IMR-90 (cell line): ENCODE results near the gene PPIL6. TPM values are rescaled to one million over a fixed set of nuclear protein-coding genes. Genes with fewer than 3 reads are reported as not detected.

Experiments
- ATAC-seq: fragments of 200-7000 bp; cut with Tn5 transposase; 2 replicates; pipeline ENCODE4 v1.9.1; 2020; ENCODE audit warnings: low read depth, mild to moderate bottlenecking, moderate library complexity
- BruUV-seq: library from RNA; stranded (reverse); fragments of 400-500 nt; replicated peaks from 2 replicates; lab custom pipeline; 2021; lab: Mats Ljungman, UMichigan
- CTCF ChIA-PET: fragments of 300-600 bp; formaldehyde crosslinking; extraction: SDS; loops from one replicate; lab custom pipeline; 2021; ENCODE audit warnings: antibody characterized with exemption; lab: Yijun Ruan, JAX
- POLR2A ChIA-PET: fragments of 300-600 bp; sonication (Branson Sonifier 250); formaldehyde crosslinking; loops from one replicate; lab custom pipeline; 2022; ENCODE audit warnings: antibody characterized with exemption; ENCODE audit not compliant: unreplicated experiment; lab: Charles Lee
- DNase-seq: peaks from one replicate; pipeline ENCODE4 v3.0.0; 2013
- H2AFZ ChIP-seq: replicated peaks from 2 replicates; pipeline ENCODE3; 2013; ENCODE audit warnings: low read length, mild to moderate bottlenecking; ENCODE audit not compliant: poor library complexity
- H2AK5ac ChIP-seq: 2 replicates; pipeline ENCODE4 v1.6.1; 2013; ENCODE audit warnings: low read depth, low read length, inconsistent platforms
- H2AK9ac ChIP-seq: replicated peaks from 2 replicates; pipeline ENCODE3; 2013; ENCODE audit warnings: mild to moderate bottlenecking, low read depth, low read length, moderate library complexity; ENCODE audit not compliant: poor library complexity
- H2BK120ac ChIP-seq: 2 replicates; pipeline ENCODE4 v1.6.1; 2013; ENCODE audit warnings: low read depth, low read length, inconsistent platforms
- H2BK15ac ChIP-seq: 3 replicates; pipeline ENCODE4 v1.6.1; 2013; ENCODE audit warnings: low read depth, low read length, inconsistent platforms
- H2BK20ac ChIP-seq: 2 replicates; pipeline ENCODE4 v1.6.1; 2013; ENCODE audit warnings: low read depth, mild to moderate bottlenecking, inconsistent platforms, low read length, moderate library complexity
- H2BK5ac ChIP-seq: 2 replicates; pipeline ENCODE4 v1.6.1; 2013; ENCODE audit warnings: mild to moderate bottlenecking, low read depth, low read length, inconsistent platforms; ENCODE audit not compliant: poor library complexity, severe bottlenecking
- H3K14ac ChIP-seq: replicated peaks from 2 replicates; pipeline ENCODE4 v1.6.1; 2013; ENCODE audit warnings: low read depth, low read length, inconsistent platforms
- H3K18ac ChIP-seq: 2 replicates; pipeline ENCODE4 v1.6.1; 2013; ENCODE audit warnings: low read depth, low read length, control low read depth
- H3K23ac ChIP-seq: 2 replicates; pipeline ENCODE4 v1.6.1; 2013; ENCODE audit warnings: low read depth, low read length, inconsistent platforms
- H3K27ac ChIP-seq: 2 replicates; pipeline ENCODE4 v1.5.1; 2013; ENCODE audit warnings: mild to moderate bottlenecking, control low read depth, low read length; ENCODE audit not compliant: insufficient read depth
- H3K27me3 ChIP-seq: 2 replicates; pipeline ENCODE4 v1.6.1; 2013; ENCODE audit warnings: low read length; ENCODE audit not compliant: control insufficient read depth, insufficient read depth
- H3K36me3 ChIP-seq: 2 replicates; pipeline ENCODE4 v1.6.1; 2013; ENCODE audit warnings: low read length, mixed read lengths; ENCODE audit not compliant: control insufficient read depth, insufficient read depth
- H3K4ac ChIP-seq: 2 replicates; pipeline ENCODE4 v1.6.1; 2013; ENCODE audit warnings: low read depth, low read length, inconsistent platforms
- H3K4me1 ChIP-seq: 2 replicates; pipeline ENCODE4 v1.6.1; 2013; ENCODE audit warnings: low read length, mixed read lengths; ENCODE audit not compliant: control insufficient read depth, insufficient read depth
- H3K4me2 ChIP-seq: 2 replicates; pipeline ENCODE4 v1.6.1; 2013; ENCODE audit warnings: low read depth, mild to moderate bottlenecking, control low read depth, low read length, moderate library complexity
- H3K4me3 ChIP-seq: 2 replicates; pipeline ENCODE4 v1.5.1; 2013; ENCODE audit warnings: low read depth, mild to moderate bottlenecking, control low read depth, low read length, moderate library complexity; ENCODE audit not compliant: insufficient read depth
- H3K56ac ChIP-seq: 2 replicates; pipeline ENCODE4 v1.6.1; 2013; ENCODE audit warnings: low read length, inconsistent platforms; ENCODE audit not compliant: insufficient read depth; ENCODE audit errors: extremely low read depth
- H3K79me1 ChIP-seq, 2 experiments: 2 replicates each; pipeline ENCODE4 v1.6.1; 2013; ENCODE audit warnings: low read length in 2 of 2, inconsistent platforms in 1 of 2, low read depth in 1 of 2
- H3K9ac ChIP-seq: 2 replicates; pipeline ENCODE4 v1.6.1; 2013; ENCODE audit warnings: low read depth, low read length, control low read depth
- H3K9me1 ChIP-seq: 2 replicates; pipeline ENCODE4 v1.6.1; 2013; ENCODE audit warnings: low read length, inconsistent platforms; ENCODE audit not compliant: insufficient read depth
- H3K9me3 ChIP-seq: 2 replicates; pipeline ENCODE4 v1.6.1; 2013; ENCODE audit warnings: low read length; ENCODE audit not compliant: control insufficient read depth, insufficient read depth
- H4K20me1 ChIP-seq: 2 replicates; pipeline ENCODE4 v1.6.1; 2013; ENCODE audit warnings: low read length, inconsistent platforms; ENCODE audit not compliant: insufficient read depth
- H4K5ac ChIP-seq: 2 replicates; pipeline ENCODE4 v1.6.1; 2013; ENCODE audit warnings: mild to moderate bottlenecking, low read depth, low read length, control low read depth
- H4K8ac ChIP-seq, 2 experiments: 2 replicates each; pipeline ENCODE4 v1.6.1; 2013; ENCODE audit warnings: low read depth in 2 of 2, low read length in 2 of 2, control low read depth in 1 of 2, inconsistent platforms in 1 of 2
- H4K91ac ChIP-seq: 2 replicates; pipeline ENCODE4 v1.6.1; 2013; ENCODE audit warnings: low read depth, low read length, inconsistent platforms; ENCODE audit not compliant: insufficient read depth
- FOS ChIP-seq: fragments of 150-350 bp; IDR thresholded peaks from 2 replicates; pipeline ENCODE4 v1.6.1; 2016; ENCODE audit warnings: low read depth, low read length
- MAZ ChIP-seq: IDR thresholded peaks from 2 replicates; pipeline ENCODE4 v1.6.1; 2012; ENCODE audit warnings: low read depth, mild to moderate bottlenecking, low read length, improper control_type of control experiment, moderate library complexity, borderline replicate concordance
- RAD21 ChIP-seq: IDR thresholded peaks from 2 replicates; pipeline ENCODE4 v1.6.1; 2012; ENCODE audit warnings: low read length, improper control_type of control experiment
- SMC3 ChIP-seq: fragments of 150-350 bp; IDR thresholded peaks from 2 replicates; pipeline ENCODE4 v1.6.1; 2016; ENCODE audit warnings: low read depth, mild to moderate bottlenecking, antibody characterized with exemption, low read length, moderate library complexity
- WGBS, 2 experiments: methylation state at CpG; one replicate each; pipeline versions ENCODE4 v1.1.5 to v1.1.7; 2013; ENCODE audit warnings: missing lambda C conversion rate in 2 of 2; ENCODE audit not compliant: insufficient read length in 1 of 2; ENCODE audit errors: extremely low coverage in 2 of 2; 5-methylcytosine and 5-hydroxymethylcytosine counted together
- dilution Hi-C: fragments of 300-500 bp; cut with HindIII; formaldehyde crosslinking; loops from one replicate; pipeline ENCODE4 v1.14.3; 2018; ENCODE audit warnings: low sequenced_read_pairs; ENCODE audit not compliant: unreplicated experiment
- in situ Hi-C: fragments of 300-500 bp; cut with MboI; formaldehyde crosslinking; loops from 3 replicates; pipeline ENCODE4 v1.14.3; 2019; ENCODE audit warnings: low sequenced_read_pairs, inconsistent platforms, mixed read lengths
- intact Hi-C: fragments of 100-400 bp; cut with micrococcal nuclease; formaldehyde crosslinking; loops from 2 replicates; pipeline ENCODE4 v1.10.0; 2022
- polyA plus RNA-seq, 3 experiments: library from polyadenylated mRNA; depleted of rRNA; stranded (reverse); fragments of >200 nt; gene quantifications; 2 replicates each; pipeline ENCODE4 v1.2.3, GENCODE V29; 2012; ENCODE audit warnings: low replicate concordance in 1 of 3
- total RNA-seq: library from RNA; depleted of rRNA; stranded (reverse); fragments of >200 nt; gene quantifications from 2 replicates; pipeline ENCODE4 v1.2.3, GENCODE V29; 2012

PPIL6 gene
- total and polyA plus RNA-seq, 2 of the 4 experiments (the other 2 are of a cell fraction): 0.15 to 0.18 TPM

- no peak overlapping the region for H3K4me3 ChIP-seq
- DNase-seq: no peak
- BruUV-seq: no TSS peak
- H3K4me1 ChIP-seq: no peaks in the 10 kb centered on the region
- H3K4ac ChIP-seq: no peak overlapping the region
- H3K79me1 ChIP-seq: peaks cover 29 to 60% of the 10 kb centered on the region in 2 experiments
- WGBS, 2 experiments: no CpG with 5 or more reads among the region's 3 CpGs
- no peak overlapping the region for H3K27ac ChIP-seq
- H3K56ac ChIP-seq: no peak overlapping the region
- ChIA-PET CTCF (no interaction called here), POLR2A (no interaction called here)
- H3K9me1 ChIP-seq: peaks cover 5% of the 10 kb centered on the region; the same call in 1 of the 2 replicates
- H2BK15ac ChIP-seq: no peak overlapping the region
- H2BK20ac ChIP-seq: no peak overlapping the region
- in situ Hi-C loops: loop anchor here (25.0 kb wide), 2 partner anchors 190 to 840 kb away; no protein-coding TSS in a partner anchor
- intact Hi-C loops: no loop called here
- no peak for ATAC-seq
- H3K36me3 ChIP-seq: peaks cover 28% of the 10 kb centered on the region
- H2AK5ac ChIP-seq: no peak overlapping the region
- H3K9me3 ChIP-seq: no peaks in the 10 kb centered on the region
- no peak overlapping the region for H3K4me2 ChIP-seq
- H4K20me1 ChIP-seq: peaks cover 52% of the 10 kb centered on the region
- no peak overlapping the region for H3K23ac ChIP-seq
- dilution Hi-C loops: no loop called here
- no peak overlapping the region for H3K14ac ChIP-seq
- H2AFZ ChIP-seq: no peak overlapping the region
- no peaks in the 10 kb centered on the region for H3K27me3 ChIP-seq
- TF ChIP-seq FOS (no peak), MAZ (no peak), RAD21 (no peak), SMC3 (no peak)
- H3K18ac ChIP-seq: no peak overlapping the region
- H2BK5ac ChIP-seq: no peak overlapping the region
- no peak overlapping the region for H4K91ac ChIP-seq
- no peak overlapping the region for H2AK9ac ChIP-seq
- H3K9ac ChIP-seq: no peak overlapping the region
- H4K8ac ChIP-seq: no peak overlapping the region
- H2BK120ac ChIP-seq: no peak overlapping the region; the same call in 1 of the 2 replicates
- no peak overlapping the region for H4K5ac ChIP-seq
These were observed 62.7 kb downstream of the PPIL6 start for GRCh38 chr6:109377717-109378116.
